HG02588 (cell line): ENCODE measurements around the gene DGKE.

Source experiments
- ATAC-seq: cut with Tn5 transposase; IDR thresholded peaks from one replicate; pipeline ENCODE4 v1.9.1; 2021; ENCODE audit warnings: mild to moderate bottlenecking, moderate library complexity; ENCODE audit not compliant: unreplicated experiment

The DGKE gene

DNA sequence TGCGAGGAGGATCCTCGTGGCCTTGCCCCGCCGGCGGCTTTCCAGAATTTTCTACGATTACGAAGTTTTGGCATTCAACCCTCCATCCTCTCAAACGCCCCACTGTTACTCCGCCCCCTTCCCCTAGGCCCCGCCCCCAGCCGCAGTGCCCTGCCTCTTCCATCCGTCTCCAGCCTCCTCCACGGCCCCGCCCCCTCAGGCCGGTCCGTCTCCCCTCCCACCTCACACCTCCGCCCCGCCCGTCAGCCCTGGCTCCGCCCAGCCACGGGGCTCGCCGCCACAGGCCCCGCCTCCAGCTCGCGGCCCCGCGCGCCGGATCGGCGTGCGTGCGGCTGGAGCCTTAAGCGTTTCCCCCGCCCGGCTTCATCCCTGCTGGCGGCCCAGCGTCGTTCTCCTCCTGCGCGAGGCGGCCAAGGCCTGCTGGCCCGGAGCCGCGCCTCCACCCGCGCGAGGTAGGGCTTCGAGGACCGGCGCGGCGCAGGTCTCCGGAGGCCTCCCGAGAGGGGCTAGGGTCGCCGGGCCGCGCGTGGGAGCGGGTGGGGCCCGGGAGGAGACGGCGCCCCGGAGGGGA is at the start of gene DGKE, which contains the start of gene C17orf67:
Gene DGKE (plus strand): TSS at position 343 of the 571 bp plus-strand sequence. CDS start 645 bp downstream, outside the sequence.
Gene C17orf67 (minus strand): TSS at position 112 of the 571 bp plus-strand sequence. CDS start 18,110 bp downstream, outside the sequence.
- ATAC-seq, result peak; percentile 71

DNA sequence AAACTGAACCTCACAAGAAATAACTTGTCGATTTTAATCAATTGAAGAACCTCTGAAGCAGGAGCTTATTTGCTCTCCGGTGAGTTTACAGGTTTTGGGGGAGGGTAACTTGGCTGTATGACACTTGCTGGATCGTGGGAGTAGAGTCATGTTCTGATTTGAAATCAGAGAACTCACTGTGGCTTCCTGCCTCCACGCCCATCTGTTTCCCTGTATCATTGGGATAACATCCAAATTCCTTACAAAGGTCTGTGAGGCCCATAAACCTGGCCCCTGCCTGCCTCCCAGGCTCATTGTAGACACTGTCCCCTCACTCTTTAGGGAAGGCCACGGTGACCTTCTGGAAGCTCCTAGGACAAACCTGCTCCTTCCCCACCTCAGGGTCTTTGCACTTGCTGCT is 48.5 kb upstream of the DGKE start:
- no peak for ATAC-seq

DNA sequence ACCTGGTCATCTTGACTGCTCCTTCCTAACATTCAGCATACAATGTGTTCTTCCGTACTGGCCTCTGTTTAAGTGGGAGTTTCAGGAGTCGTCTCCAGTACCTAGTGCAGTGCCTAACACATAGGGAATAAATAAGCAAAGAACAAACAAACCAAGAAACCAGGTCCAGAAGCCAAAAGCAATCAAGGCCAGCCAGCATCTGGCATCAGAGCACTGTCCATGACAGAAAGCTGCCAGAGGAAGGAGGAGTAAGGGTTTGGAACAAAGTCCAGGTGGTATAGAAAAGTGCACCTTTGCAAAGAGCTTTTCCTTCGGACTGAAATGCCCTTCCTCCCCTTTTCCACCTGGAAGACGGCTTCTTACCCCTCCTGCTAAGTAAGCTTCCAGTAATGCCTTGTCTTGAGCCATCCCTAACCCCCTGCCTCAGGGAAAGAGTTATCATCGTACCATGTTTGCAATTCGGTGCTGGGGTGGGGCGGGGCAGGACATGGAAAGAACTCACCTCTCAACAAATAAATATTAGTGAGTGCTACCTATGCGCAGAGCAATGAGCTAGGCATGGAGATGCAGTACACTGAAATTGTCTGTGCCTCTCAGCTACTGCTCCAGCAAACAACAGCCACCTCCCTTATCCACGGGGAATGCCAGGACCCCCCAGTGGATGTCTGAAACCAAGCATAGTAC is 47.8 kb upstream of the DGKE start:
- no peak for ATAC-seq

GRCh38 chr17:56786989-56787482 is 46.9 kb upstream of the DGKE start:
- ATAC-seq, result peak; percentile 78

GRCh38 chr17:56792267-56792666 is 41.7 kb upstream of the DGKE start:
- ATAC-seq, result no peak

GRCh38 chr17:56793531-56793930 is 40.4 kb upstream of the DGKE start:
- no peak for ATAC-seq

- no peak for ATAC-seq
Measured at GRCh38 chr17:56793957-56794356, 40.0 kb upstream of the DGKE start.

GRCh38 chr17:56795221-56795865 is 38.6 kb upstream of the DGKE start:
- no peak for ATAC-seq

DNA sequence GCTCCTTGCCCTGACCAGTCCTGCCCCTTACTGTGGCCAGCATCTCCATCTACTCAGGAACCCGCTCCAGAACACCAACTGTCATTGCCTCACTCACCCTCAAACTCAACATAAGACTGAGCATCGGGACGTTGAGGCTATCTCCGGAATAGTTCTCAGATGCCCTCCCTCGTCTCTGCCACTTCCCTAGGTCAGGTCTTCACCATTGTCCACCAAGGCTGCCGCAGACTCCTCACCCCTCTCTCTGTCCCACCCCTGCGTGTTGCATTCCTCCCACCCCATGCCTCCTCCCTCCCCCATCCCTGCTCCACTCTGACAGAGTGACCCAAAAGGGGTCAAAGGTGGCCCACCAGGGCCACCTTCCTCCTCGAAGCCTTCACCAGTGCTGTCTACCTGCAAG is 37.4 kb upstream of the DGKE start:
- ATAC-seq, result no peak

DNA sequence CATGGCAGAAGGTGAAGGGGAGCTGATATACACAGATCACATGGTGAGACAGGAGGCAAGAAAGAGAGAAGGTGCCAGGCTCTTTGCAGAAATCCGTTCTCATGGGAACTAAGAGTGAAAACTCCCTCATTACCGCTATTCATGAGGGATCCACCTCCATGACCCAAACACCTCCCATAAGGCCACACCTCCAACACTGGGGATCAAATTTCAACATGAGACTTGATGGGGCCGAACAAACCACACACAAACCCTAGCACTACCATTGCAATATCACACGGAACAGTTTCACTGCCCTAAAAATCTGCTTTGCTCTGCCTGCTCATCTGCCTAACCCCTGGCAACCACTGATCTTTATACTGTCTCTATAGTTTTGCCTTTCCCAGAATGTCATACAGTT is 35.0 kb upstream of the DGKE start:
- no peak for ATAC-seq

DNA sequence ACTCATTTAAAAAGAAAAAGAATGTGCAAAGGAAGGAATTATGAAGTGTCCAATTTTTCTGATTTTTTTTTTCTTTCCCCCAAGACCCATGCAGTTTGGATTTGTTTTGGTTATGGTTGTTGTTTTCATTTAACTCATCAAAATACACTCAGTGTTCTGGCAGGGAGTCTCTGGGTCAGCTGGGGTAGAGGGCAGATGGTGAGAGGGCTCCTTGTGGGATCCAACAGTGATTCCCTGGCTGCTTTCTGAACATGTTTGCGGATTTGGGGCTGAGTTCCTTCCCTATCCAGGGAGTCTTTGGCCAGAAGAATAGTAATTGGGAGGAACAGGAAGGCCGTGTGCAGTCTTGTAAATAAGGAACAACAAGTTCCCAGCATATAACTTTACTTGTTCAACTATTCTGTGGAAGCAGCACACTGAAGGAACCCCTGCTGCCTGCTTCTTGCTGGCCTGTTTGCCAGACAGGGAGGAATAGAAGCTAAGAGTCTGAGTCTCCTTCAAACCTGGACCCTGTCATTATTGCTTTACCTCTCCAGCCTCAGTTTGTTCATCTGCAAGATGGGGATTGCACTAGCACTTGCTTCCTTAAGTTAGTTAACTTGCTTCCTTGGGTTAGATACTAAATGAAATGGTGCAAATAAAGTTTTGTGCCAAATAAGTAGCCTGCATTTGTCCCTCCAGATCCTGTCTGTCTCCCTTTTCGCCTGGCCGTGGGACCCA is 32.3 kb upstream of the DGKE start:
- no peak for ATAC-seq

GRCh38 chr17:56803071-56803470 is 30.9 kb upstream of the DGKE start:
- ATAC-seq, result no peak

GRCh38 chr17:56804454-56804853 is 29.5 kb upstream of the DGKE start:
- no peak for ATAC-seq

DNA sequence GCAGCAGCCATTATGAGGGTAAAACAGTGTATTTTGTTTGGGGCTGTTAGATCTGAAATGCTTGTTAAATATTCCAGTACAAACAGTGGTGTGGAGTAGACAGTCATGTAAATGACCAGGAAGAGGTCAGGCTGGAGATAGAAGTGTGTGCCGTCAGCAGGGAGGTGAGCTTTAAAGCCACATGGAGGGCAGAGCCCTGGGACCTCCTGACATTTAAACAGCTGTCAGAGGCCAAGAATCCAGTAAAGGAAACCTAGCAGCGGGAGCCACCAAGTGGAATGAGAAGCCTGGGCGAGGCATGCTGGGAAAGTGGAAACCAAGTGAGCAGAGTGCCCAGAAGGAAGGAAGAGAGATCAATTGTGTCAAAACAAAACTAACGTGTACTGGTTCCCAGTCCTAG is 27.0 kb upstream of the DGKE start:
- no peak for ATAC-seq

GRCh38 chr17:56807723-56808122 is 26.2 kb upstream of the DGKE start:
- no peak for ATAC-seq

GRCh38 chr17:56808503-56808902 is 25.4 kb upstream of the DGKE start:
- no peak for ATAC-seq

- ATAC-seq, result no peak
Measured at GRCh38 chr17:56809106-56809819, 24.7 kb upstream of the DGKE start.

GRCh38 chr17:56809820-56810179 is 24.2 kb upstream of the DGKE start:
- no peak for ATAC-seq

GRCh38 chr17:56810343-56810742 is 23.6 kb upstream of the DGKE start:
- no peak for ATAC-seq

- no peak for ATAC-seq
Measured at GRCh38 chr17:56810891-56811775, 22.8 kb upstream of the DGKE start.
